Endothelial cell (in vitro differentiated cells): ENCODE measurements around the gene PRSS21. TPM values are rescaled to one million over a fixed set of nuclear protein-coding genes. Genes with fewer than 3 reads are reported as not detected.

Experiments
- DNase-seq: peaks from one replicate; pipeline ENCODE4 v3.0.0; 2021; ENCODE audit warnings: low spot score
- H3K27ac Mint-ChIP-seq: one replicate; pipeline ENCODE4 v1.8.0; 2021; ENCODE audit warnings: mixed read lengths, inconsistent platforms; ENCODE audit not compliant: unreplicated experiment
- H3K27me3 Mint-ChIP-seq: one replicate; pipeline ENCODE4 v1.8.0; 2021; ENCODE audit warnings: mild to moderate bottlenecking, moderate library complexity, mixed read lengths, inconsistent platforms; ENCODE audit not compliant: unreplicated experiment
- H3K36me3 Mint-ChIP-seq: one replicate; pipeline ENCODE4 v1.8.0; 2021; ENCODE audit warnings: mild to moderate bottlenecking, low read depth, mixed read lengths, inconsistent platforms; ENCODE audit not compliant: unreplicated experiment
- H3K4me1 Mint-ChIP-seq: one replicate; pipeline ENCODE4 v1.8.0; 2021; ENCODE audit warnings: mild to moderate bottlenecking, mixed read lengths, inconsistent platforms; ENCODE audit not compliant: unreplicated experiment
- H3K4me3 Mint-ChIP-seq: one replicate; pipeline ENCODE4 v1.8.0; 2021; ENCODE audit warnings: mild to moderate bottlenecking, mixed read lengths, inconsistent platforms; ENCODE audit not compliant: unreplicated experiment
- H3K9me3 Mint-ChIP-seq: one replicate; pipeline ENCODE4 v1.8.0; 2021; ENCODE audit warnings: mixed read lengths, inconsistent platforms; ENCODE audit not compliant: unreplicated experiment
- total RNA-seq: library from RNA; stranded (reverse); fragmentation: NEBNext Ultra II Directional; extraction: Animal tissue kit (Norgen Biotek cat#: 25700); gene quantifications from one replicate; pipeline ENCODE4 v1.2.1, GENCODE V29; 2021; ENCODE audit not compliant: unreplicated experiment
- TF ChIP-seq, protein P1 (sequence below): fragments of 200-600 bp; sonication (generic); IDR thresholded peaks from one replicate; pipeline ENCODE4 v1.5.0; 2021; ENCODE audit warnings: antibody characterized with exemption; ENCODE audit not compliant: unreplicated experiment

PRSS21 gene
- total RNA-seq, 1 donor from 2014 or later = not detected

- no peaks in the 10 kb centered on the region for H3K9me3 Mint-ChIP-seq
- H3K4me3 Mint-ChIP-seq = no peak overlapping the region
- no peak overlapping the region for H3K27ac Mint-ChIP-seq
- H3K36me3 Mint-ChIP-seq = no peaks in the 10 kb centered on the region
- H3K27me3 Mint-ChIP-seq = peaks cover 7% of the 10 kb centered on the region
- no peaks in the 10 kb centered on the region for H3K4me1 Mint-ChIP-seq
- no peak for DNase-seq
- TF ChIP-seq, protein P1, sequence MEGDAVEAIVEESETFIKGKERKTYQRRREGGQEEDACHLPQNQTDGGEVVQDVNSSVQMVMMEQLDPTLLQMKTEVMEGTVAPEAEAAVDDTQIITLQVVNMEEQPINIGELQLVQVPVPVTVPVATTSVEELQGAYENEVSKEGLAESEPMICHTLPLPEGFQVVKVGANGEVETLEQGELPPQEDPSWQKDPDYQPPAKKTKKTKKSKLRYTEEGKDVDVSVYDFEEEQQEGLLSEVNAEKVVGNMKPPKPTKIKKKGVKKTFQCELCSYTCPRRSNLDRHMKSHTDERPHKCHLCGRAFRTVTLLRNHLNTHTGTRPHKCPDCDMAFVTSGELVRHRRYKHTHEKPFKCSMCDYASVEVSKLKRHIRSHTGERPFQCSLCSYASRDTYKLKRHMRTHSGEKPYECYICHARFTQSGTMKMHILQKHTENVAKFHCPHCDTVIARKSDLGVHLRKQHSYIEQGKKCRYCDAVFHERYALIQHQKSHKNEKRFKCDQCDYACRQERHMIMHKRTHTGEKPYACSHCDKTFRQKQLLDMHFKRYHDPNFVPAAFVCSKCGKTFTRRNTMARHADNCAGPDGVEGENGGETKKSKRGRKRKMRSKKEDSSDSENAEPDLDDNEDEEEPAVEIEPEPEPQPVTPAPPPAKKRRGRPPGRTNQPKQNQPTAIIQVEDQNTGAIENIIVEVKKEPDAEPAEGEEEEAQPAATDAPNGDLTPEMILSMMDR = no peak
Observed at GRCh38 chr16:2813771-2814221, 3.2 kb upstream of the PRSS21 start.

DNA sequence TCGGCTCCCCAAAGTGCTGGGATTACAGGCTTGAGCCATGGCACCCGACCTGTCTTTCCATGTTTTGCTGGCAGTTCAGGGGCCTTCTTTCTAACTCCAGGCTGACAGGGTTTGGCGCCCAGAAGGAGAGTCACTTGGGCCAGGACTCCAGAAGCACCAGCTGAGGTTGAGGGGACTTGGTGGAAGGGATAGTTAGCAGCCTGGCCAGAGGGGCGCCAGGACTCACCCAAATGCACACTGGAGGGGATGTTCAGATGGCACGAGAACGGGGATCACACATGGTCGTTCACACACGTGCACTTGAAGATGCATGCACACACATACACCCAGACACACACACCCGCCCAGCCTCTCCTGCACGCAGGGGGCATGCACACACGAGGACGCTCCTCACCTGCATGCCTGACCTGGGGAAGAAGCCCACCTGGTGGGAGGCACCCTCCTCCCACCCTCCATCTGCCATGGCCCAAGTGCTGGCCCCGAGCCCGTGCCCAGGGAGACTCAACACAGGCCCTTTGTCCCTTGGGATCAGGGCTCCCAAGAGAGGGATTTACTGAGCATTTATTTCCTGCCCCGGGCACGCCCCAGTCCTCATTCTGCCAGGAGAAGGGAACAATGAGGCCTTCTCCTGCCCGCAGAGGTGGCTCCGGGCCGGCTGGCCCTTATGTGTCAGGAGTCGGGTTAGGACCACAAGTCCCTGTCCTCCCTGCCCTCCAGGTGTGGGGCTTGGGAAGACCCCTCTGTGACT lies 2.3 kb upstream of the PRSS21 start:
- DNase-seq = no peak
- Mint-ChIP-seq H3K27me3 (peaks cover 10% of the 10 kb centered on the region), H3K27ac (no peak overlapping the region), H3K9me3 (no peaks in the 10 kb centered on the region), H3K36me3 (no peaks in the 10 kb centered on the region), H3K4me1 (no peaks in the 10 kb centered on the region), H3K4me3 (no peak overlapping the region)
- TF ChIP-seq, protein P1 = no peak

- no peaks in the 10 kb centered on the region for H3K36me3 Mint-ChIP-seq
- no peaks in the 10 kb centered on the region for H3K4me1 Mint-ChIP-seq
- no peak overlapping the region for H3K4me3 Mint-ChIP-seq
- DNase-seq = no peak
- TF ChIP-seq, protein P1 = no peak
- no peak overlapping the region for H3K27ac Mint-ChIP-seq
- H3K27me3 Mint-ChIP-seq = peaks cover 10% of the 10 kb centered on the region
- no peaks in the 10 kb centered on the region for H3K9me3 Mint-ChIP-seq
Observed at GRCh38 chr16:2815299-2815771, 1.7 kb upstream of the PRSS21 start.

DNA sequence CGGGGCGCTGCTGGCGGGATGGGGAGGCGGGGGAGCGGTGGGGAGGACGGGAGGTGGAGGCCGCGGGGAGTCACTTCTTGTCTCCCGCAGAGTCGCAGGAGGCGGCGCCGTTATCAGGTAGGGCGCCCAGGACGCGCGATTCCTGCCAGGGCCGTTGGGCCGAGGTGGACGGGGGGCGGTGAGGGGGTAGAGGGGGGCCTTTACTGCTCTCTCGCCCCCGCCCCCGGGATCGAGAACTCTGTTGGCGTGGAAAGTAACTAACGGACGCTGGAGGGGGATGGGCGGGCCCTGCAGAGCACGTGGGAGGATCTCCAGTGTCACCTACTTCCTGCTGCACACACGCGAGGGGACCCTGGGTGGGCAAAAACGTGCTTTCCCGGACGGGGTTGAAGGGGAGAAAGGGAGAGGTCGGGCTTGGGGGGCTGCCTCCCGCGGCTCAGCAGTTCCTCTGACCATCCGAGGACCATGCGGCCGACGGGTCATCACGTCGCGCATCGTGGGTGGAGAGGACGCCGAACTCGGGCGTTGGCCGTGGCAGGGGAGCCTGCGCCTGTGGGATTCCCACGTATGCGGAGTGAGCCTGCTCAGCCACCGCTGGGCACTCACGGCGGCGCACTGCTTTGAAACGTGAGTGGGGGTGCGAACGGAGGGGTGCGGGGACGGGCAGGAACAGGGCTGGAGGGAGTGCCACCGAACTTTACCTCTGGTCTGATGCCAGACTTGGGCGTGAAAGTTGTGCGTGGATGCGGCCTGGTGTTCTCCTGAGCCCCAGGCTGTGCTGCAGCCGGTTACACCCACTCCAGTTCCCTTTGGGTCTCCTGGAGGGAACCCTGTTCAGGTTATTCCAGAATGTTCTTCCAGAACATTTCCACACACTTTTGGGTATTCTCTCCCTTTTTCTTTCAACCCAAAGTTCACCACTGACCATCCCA lies 569 bp downstream of the PRSS21 start:
- peaks cover 12% of the 10 kb centered on the region for H3K27me3 Mint-ChIP-seq
- TF ChIP-seq, protein P1 = no peak
- DNase-seq = no peak
- no peaks in the 10 kb centered on the region for H3K36me3 Mint-ChIP-seq
- no peak overlapping the region for H3K4me3 Mint-ChIP-seq
- no peaks in the 10 kb centered on the region for H3K9me3 Mint-ChIP-seq
- H3K27ac Mint-ChIP-seq = no peak overlapping the region
- H3K4me1 Mint-ChIP-seq = no peaks in the 10 kb centered on the region
